ENCODE results near the gene DLGAP1. TPM values are rescaled to one million over a fixed set of nuclear protein-coding genes. Genes with fewer than 3 reads are reported as not detected.
A peak's percentile ranks its signal among the peaks of the same experiment; 100 is the strongest.

DLGAP1 gene
- total RNA-seq, 3 donors from 2014 or later: 0.96 to 17.6 (median 5.2) TPM

GRCh38 chr18:4119813-4120212 lies 335.3 kb downstream of the DLGAP1 start:
- Histone ChIP-seq H3K4me1 (no peaks in the 10 kb centered on the region), H3K4me3 (no peak overlapping the region), H3K27ac (no peak overlapping the region), H3K27me3 (no peaks in the 10 kb centered on the region), H3K9me3 (no peaks in the 10 kb centered on the region), H3K36me3 (no peaks in the 10 kb centered on the region)
- DNase-seq (ENCODE audit: low spot score in 2 of 2): no peak
- no peak for TF ChIP-seq POLR2A (IDR thresholded peaks at IDR 0.05)
- no peak for TF ChIP-seq CTCF (IDR thresholded peaks at IDR 0.05)
- TF ChIP-seq POLR2AphosphoS5 (IDR thresholded peaks at IDR 0.05): no peak
- intact Hi-C loops (cut with DNase I; ENCODE audit: low total_unique reads): no loop called here

- no peaks in the 10 kb centered on the region for H3K9me3 ChIP-seq
- no peak for DNase-seq (ENCODE audit: low spot score in 2 of 2)
- H3K27ac ChIP-seq: no peak overlapping the region
- no peaks in the 10 kb centered on the region for H3K36me3 ChIP-seq
- H3K4me1 ChIP-seq: no peaks in the 10 kb centered on the region
- H3K4me3 ChIP-seq: no peak overlapping the region
- no peaks in the 10 kb centered on the region for H3K27me3 ChIP-seq
- TF ChIP-seq POLR2A (IDR thresholded peaks at IDR 0.05): no peak
- no peak for TF ChIP-seq CTCF (IDR thresholded peaks at IDR 0.05)
- TF ChIP-seq POLR2AphosphoS5 (IDR thresholded peaks at IDR 0.05): no peak
- intact Hi-C loops (cut with DNase I; ENCODE audit: low total_unique reads): no loop called here
Observed at GRCh38 chr18:4119127-4119648, 335.9 kb downstream of the DLGAP1 start.

GRCh38 chr18:4108016-4108415 lies 347.1 kb downstream of the DLGAP1 start:
- Histone ChIP-seq H3K9me3 (no peaks in the 10 kb centered on the region), H3K27me3 (no peaks in the 10 kb centered on the region), H3K4me1 (no peaks in the 10 kb centered on the region), H3K36me3 (no peaks in the 10 kb centered on the region), H3K4me3 (no peak overlapping the region), H3K27ac (no peak overlapping the region)
- no peak for DNase-seq (ENCODE audit: low spot score in 2 of 2)
- no peak for TF ChIP-seq CTCF (IDR thresholded peaks at IDR 0.05)
- TF ChIP-seq POLR2A (IDR thresholded peaks at IDR 0.05): no peak
- TF ChIP-seq POLR2AphosphoS5 (IDR thresholded peaks at IDR 0.05): no peak
- intact Hi-C loops (cut with DNase I; ENCODE audit: low total_unique reads): no loop called here

GRCh38 chr18:4107049-4107467 lies 348.0 kb downstream of the DLGAP1 start:
- H3K27me3 ChIP-seq: no peaks in the 10 kb centered on the region
- H3K27ac ChIP-seq: no peak overlapping the region
- H3K4me3 ChIP-seq: peak overlapping the region in 1 of 3 donors; percentile 26
- no peaks in the 10 kb centered on the region for H3K9me3 ChIP-seq
- TF ChIP-seq POLR2A (IDR thresholded peaks at IDR 0.05) (no peak), POLR2AphosphoS5 (IDR thresholded peaks at IDR 0.05) (no peak), CTCF (IDR thresholded peaks at IDR 0.05) (no peak)
- no peaks in the 10 kb centered on the region for H3K4me1 ChIP-seq
- intact Hi-C loops (cut with DNase I; ENCODE audit: low total_unique reads): no loop called here
- H3K36me3 ChIP-seq: no peaks in the 10 kb centered on the region
- no peak for DNase-seq (ENCODE audit: low spot score in 2 of 2)

- no peak overlapping the region for H3K27ac ChIP-seq
- intact Hi-C loops (cut with DNase I; ENCODE audit: low total_unique reads): no loop called here
Observed at GRCh38 chr18:4106407-4107033, 348.6 kb downstream of the DLGAP1 start.

More at GRCh38 chr18:4106407-4107033, 348.6 kb downstream of the DLGAP1 start:
- peak; percentile 60 to 73 (median 67) for TF ChIP-seq CTCF (IDR thresholded peaks at IDR 0.05)
- TF ChIP-seq POLR2A (IDR thresholded peaks at IDR 0.05): no peak
- no peaks in the 10 kb centered on the region for H3K36me3 ChIP-seq
- H3K4me3 ChIP-seq: peak overlapping the region in 1 of 3 donors; percentile 26
- no peaks in the 10 kb centered on the region for H3K4me1 ChIP-seq
- no peaks in the 10 kb centered on the region for H3K9me3 ChIP-seq
- H3K27me3 ChIP-seq: no peaks in the 10 kb centered on the region
- DNase-seq (ENCODE audit: low spot score in 2 of 2): peak; percentile 45 to 67

Data from breast epithelium (tissue), 4 donors.